ENCODE data around the gene NGLY1.

DNA sequence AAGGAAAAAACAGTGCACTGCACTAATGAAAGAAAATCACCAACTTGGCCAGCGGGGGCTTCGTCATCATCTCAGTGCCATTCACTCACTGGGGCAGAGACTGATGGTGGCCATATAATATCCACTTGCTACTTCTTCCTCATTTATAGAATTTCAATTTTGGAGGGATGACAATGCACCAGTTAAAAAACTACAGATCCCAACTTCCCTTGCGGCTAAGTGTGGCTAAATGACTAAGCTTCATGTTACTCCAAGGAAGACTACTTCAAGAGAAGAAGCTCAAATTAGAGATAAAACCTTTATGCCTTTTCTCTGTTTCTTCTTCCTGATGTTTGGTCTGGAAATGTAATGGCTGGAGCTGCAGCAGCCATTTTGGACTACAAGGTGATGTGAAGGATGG is 38.8 kb downstream of the NGLY1 start:
- TF ChIP-seq, protein P1, sequence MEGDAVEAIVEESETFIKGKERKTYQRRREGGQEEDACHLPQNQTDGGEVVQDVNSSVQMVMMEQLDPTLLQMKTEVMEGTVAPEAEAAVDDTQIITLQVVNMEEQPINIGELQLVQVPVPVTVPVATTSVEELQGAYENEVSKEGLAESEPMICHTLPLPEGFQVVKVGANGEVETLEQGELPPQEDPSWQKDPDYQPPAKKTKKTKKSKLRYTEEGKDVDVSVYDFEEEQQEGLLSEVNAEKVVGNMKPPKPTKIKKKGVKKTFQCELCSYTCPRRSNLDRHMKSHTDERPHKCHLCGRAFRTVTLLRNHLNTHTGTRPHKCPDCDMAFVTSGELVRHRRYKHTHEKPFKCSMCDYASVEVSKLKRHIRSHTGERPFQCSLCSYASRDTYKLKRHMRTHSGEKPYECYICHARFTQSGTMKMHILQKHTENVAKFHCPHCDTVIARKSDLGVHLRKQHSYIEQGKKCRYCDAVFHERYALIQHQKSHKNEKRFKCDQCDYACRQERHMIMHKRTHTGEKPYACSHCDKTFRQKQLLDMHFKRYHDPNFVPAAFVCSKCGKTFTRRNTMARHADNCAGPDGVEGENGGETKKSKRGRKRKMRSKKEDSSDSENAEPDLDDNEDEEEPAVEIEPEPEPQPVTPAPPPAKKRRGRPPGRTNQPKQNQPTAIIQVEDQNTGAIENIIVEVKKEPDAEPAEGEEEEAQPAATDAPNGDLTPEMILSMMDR (IDR thresholded peaks at IDR 0.05; ENCODE audit: low read depth, low read length): no peak
- no peak for TF ChIP-seq EZH2phosphoT487 (IDR thresholded peaks at IDR 0.05; ENCODE audit: low read depth)
